IPS-NIHi11 (cell line): ENCODE measurements around the gene IBA57.

Experiments
- DNase-seq: peaks from one replicate; pipeline ENCODE4 v3.0.0; 2012; ENCODE audit warnings: mixed read lengths, low spot score

Gene IBA57

DNA sequence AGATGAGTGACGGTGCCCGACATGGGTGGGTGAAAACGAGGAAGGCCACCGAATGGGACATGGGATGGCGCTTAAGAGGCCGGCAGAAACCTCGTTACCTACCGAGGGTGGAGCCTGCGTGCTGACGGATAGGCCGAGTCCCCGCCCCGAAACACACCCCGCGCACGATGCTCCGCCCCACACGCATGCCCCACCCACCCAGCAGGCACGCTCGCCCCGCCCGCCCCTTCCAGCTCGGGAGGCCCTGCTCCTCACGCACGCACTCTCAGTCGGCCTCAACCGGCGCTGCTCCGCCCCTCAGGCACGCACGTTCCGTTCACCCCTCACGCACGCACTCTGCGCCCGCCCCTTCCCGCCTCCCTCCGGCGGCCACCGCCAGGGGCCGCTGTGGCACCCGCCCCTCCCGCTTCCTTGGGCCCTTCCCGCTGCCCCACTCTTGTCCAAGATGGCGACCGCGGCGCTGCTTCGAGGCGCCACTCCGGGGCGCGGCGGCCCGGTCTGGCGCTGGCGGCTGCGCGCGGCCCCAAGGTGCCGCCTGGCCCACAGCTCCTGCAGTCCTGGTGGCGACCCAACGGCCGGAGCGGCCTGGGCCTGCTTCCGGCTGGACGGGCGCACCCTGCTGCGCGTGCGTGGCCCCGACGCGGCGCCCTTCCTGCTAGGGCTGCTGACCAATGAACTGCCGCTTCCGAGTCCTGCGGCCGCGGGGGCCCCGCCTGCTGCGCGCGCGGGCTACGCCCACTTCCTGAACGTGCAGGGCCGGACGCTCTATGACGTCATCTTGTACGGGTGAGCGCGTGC, at the start of gene IBA57:
TSS of gene IBA57 (plus strand) at position 433 of the 798 bp plus-strand sequence. CDS start at position 446, 13 bp downstream.
- DNase-seq: peak; percentile 96

GRCh38 chr1:228117335-228117734, 48.3 kb upstream of the IBA57 start:
- no peak for DNase-seq

DNA sequence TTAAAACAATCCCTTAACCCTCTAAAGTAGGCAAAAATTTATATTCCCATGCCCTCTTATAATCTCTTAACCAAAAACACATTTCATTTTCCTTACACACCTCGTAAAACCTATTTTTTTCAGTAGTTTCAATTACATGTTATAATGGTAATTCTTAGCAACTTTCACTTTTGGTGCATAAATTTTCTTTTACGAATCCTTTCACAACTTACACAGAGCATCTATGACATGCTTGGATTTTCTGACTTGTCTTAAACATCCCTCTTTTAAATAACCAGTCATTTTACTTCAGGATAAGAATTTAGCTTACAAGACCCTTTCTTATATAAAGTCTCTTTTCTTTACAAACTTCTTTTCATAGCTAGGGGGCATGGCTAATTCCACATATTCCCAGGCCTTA, 47.6 kb upstream of the IBA57 start:
- no peak for DNase-seq

DNA sequence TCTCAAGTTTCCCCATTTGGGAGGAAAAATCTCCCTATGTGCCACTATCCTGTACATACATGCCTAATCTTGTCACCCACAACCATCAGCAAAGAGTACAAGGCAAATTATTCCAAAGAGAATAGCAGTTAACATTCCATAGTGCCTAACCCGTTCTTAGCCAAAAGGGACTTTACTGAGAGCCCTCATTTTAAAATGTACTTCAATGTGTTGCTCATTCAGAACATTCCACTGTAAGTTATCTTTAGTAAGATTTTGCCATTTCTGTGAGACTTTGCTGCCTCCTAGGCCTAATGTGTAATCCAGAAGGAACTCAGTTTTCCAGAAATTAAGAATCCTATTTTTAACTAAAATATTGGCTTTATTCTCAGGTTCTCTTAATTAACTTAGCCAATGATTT, 45.3 kb upstream of the IBA57 start:
- no peak for DNase-seq

GRCh38 chr1:228120857-228121489, 44.6 kb upstream of the IBA57 start:
- DNase-seq: no peak

GRCh38 chr1:228122921-228123441, 42.6 kb upstream of the IBA57 start:
- no peak for DNase-seq

- no peak for DNase-seq
These were observed 42.1 kb upstream of the IBA57 start for GRCh38 chr1:228123505-228123904.

GRCh38 chr1:228125185-228125584, 40.4 kb upstream of the IBA57 start:
- DNase-seq: no peak

GRCh38 chr1:228131766-228132165, 33.8 kb upstream of the IBA57 start:
- DNase-seq: no peak

DNA sequence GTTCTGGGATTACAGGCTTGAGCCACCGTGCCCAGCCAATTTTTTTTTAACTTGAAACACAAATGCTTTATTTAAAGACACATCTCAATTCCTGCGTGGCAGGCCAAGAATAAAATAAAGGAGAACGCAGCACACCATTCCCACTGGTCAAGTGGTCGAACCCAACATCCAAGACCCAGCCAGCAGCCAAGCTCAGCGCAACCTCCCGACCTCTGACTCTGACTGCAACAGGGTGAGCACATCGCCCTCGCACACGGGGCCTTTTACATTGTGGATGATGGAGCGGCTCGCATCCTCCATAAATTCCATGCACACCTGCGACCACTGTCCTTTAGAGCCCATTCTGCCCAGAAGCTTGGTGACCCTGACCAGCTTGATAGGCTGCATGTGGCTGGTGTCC, 31.0 kb upstream of the IBA57 start:
- no peak for DNase-seq

DNA sequence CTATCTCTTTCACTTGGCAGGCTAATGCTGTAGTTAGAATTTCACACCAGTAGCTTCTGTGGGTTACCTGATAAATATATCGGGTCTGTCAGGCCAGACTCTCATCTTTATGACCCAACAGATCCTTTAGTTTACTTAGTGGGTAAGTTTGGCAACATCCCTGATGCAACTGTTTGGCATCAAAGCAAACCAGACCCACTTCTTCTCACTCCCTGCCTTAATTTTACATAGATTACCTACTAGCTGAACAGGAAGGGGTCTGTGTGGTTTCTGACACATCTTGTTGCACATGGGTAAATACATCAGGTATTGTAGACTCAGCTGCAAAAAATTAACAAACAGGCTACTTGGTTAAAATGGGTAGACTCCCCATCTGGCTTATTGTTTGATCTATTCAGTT, 28.7 kb upstream of the IBA57 start:
- no peak for DNase-seq

- no peak for DNase-seq
These were observed 26.1 kb upstream of the IBA57 start for GRCh38 chr1:228139406-228139930.

DNA sequence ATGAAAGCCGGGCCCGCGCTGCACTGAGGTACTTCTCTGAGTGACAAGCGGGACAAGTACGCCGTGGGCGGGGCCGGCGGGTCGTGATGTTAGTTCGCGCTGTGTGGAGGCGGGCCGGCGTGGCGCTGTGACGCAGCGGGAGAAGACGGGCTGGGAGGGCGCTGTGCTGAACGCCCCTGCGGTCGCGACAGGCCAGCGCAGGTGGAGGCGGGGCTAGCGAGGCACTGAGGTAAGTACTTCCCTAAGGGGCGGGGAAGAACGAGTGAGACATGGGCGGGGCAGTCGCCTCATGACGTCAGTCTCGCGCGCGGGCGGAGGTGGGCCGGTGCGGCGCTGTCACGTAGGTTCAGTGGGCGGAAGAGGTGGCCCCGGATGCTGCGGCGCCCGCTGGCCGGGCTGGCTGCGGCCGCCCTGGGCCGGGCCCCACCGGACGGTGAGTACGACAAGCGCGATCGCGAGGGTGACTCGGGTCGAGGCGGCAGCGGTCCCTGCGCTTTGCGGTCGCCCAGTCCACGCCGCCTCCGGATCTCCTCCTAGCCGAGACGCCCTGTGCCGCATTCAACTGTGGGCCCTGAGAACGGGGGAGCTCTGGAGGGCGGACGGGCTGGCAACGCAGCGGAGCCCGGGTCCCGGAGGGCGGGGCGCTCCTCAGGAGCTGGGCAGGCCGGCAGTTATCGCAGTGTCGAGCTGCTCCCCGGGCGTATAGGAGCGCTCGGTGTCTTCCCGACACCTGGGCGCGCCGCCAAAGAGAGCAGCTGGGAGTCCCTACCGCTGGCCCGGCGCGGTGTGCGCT, 25.5 kb upstream of the IBA57 start, which contains the start of gene GUK1:
TSS of gene GUK1 (plus strand) at position 349 of the 793 bp plus-strand sequence. CDS start at position 373, 24 bp downstream.
- peak; percentile 97 for DNase-seq

GRCh38 chr1:228140724-228141225, 24.8 kb upstream of the IBA57 start:
- no peak for DNase-seq

- DNase-seq: no peak
These were observed 24.2 kb upstream of the IBA57 start for GRCh38 chr1:228141226-228142044.

DNA sequence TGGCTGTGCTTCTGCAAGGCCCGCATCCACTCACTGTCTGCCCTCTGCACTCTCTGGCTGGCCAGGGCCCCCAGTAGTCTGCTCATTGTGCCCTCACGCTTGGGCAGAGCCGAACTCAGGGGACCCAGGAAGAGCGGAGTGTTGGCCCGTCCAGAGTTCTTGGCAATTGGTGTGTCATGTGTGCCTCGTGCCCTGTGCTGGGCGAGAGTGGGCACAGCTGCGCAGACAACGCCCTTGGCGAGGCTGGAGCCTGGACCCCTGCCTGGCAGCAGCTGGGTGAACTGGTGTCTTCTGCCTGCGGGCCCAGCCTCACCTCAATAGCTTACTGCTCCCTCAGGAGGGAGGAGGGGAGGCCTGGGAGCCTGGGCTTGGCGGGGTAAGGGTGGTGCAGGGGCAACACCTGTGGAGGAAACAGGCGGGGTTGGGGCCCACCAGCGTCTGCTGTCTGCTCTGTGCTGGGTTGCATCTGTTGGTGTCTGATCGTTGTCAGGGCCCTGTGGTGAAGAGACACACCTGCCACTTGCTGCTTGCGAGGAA, 23.4 kb upstream of the IBA57 start:
- no peak for DNase-seq

DNA sequence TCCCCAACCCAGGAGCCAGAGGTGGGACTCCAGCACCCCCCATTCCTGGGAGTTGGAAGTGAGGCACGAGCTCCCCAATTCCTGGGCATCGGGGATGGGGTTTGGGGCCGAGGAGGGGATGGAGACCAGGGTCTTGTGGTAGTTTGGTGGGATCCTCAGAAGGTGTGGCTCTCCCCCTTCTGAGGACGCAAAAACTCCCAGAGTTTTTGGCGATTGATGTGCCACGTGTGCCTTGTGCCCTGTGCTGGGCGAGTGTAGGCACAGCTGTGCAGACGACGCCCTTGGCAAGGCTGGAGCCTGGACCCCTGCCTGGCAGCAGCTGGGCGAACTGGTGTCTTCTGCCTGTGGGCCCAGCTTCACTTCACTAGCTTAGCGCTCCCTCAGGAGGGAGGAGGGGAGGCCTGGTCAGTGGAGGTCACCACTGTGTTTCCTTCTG, 22.9 kb upstream of the IBA57 start:
- DNase-seq: no peak

- DNase-seq: no peak
These were observed 22.0 kb upstream of the IBA57 start for GRCh38 chr1:228143480-228144192.

- no peak for DNase-seq
These were observed 21.2 kb upstream of the IBA57 start for GRCh38 chr1:228144193-228144992.
